Stimulated activated CD4-positive, alpha-beta T cell treated with anti-CD3 and anti-CD28 coated beads, Interleukin-2, amount 100 ng/mL, for 4 hours (primary cell): ENCODE results near the gene WDR93.

Experiments used
- DNase-seq: peaks from one replicate; pipeline ENCODE4 v3.0.0-alpha.2; 2020; ENCODE audit warnings: low read depth

WDR93 gene

GRCh38 chr15:89662893-89663626, 27.6 kb upstream of the WDR93 start:
- no peak for DNase-seq

GRCh38 chr15:89664441-89665350, 25.9 kb upstream of the WDR93 start:
- DNase-seq: no peak

DNA sequence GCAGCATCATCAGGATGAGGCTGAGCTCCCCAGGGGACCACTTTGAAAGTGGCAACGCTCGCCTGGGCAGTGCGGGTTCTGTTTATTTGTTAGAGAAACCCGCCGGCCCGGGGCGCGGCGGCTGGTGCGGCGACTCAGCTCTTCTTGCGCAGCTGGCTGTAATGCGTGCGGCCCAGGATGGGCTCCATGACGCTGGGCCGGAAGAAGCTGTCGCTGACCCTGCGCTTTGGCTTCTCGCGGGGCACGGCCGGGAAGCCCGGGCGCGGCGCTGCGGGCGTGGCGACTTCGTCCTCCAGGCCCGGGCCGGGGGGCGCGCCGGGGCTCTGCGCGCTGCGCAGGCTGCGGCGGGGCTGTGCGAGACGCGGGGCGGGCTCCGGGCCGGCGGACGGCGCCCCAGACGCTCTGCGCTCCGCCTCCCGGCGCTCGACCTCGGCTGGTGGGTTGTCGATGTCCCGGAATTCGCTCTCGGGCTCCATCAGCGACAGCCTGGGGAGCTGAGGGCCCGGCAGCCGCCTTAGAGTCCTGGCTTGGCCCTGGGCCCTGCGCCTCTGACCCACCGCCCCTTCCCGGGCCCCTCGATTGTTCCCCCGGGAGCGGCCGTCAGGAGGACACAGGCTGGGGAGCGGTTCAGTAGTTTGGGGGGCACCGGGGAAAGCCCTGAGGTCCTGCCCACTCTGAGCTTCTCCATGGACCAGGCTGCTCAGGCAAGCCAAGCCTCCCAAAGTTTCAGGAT, 25.0 kb upstream of the WDR93 start:
- DNase-seq: no peak

GRCh38 chr15:89666184-89666857, 24.3 kb upstream of the WDR93 start:
- DNase-seq: no peak

- no peak for DNase-seq
These were observed 23.5 kb upstream of the WDR93 start for GRCh38 chr15:89666858-89667705.

DNA sequence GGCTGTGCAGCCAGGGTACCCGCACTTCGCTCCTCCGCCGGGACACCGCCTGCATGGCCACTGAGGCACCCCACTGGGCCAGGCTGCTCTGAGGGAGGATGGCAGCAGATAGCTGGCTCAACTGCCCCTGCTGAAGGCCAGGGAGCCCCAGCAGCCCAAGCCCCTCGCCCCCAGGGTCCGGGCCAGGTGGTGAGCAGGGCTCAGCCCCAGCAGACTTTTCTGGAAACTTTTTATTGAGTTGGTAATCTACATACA, 23.0 kb upstream of the WDR93 start:
- DNase-seq: no peak

GRCh38 chr15:89668171-89668570, 22.4 kb upstream of the WDR93 start:
- no peak for DNase-seq

- no peak for DNase-seq
These were observed 21.2 kb upstream of the WDR93 start for GRCh38 chr15:89669309-89669865.

DNA sequence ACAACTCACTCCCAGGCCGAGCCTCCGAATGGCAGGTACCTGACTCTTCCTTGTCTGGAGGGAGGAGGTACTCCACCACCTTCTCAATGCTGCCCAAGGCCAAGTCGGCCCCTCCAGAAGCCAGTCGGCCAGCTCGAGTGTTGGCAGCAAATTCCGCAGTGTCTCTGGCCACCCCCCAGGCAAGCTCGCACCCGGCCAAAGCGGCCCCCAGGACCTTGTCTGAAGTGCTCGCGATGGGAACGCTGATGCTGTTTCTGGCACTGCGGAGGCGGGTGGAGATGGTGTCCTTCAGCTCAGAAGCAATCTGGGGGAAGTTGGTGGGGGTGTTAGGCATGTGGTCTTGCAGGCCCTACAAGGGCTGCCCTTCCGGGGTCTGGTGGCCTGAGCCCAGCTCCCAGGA, 20.7 kb upstream of the WDR93 start:
- DNase-seq: no peak

- no peak for DNase-seq
These were observed 19.5 kb upstream of the WDR93 start for GRCh38 chr15:89670971-89671560.

DNA sequence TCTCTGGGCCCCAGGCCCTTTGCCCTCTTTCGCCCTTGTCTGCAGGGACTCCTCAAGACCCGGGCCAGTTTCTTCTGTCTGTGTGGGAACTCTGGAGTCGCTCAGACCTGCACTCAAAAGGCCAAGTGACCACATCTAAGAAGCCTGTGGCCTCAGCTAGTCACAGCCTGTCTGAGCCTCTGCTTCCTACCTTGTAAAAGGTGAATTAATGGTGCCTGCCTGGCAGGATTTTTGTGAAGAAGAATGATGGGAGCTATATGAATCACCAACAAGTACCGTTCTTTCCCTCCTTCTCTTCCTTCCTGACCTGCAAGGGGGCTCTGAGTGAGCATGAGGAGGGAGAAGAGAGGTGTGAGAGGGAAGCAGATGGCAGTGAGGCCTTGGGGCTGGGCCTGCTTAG, 18.9 kb upstream of the WDR93 start:
- DNase-seq: no peak

- DNase-seq: no peak
These were observed 18.1 kb upstream of the WDR93 start for GRCh38 chr15:89672221-89673164.

DNA sequence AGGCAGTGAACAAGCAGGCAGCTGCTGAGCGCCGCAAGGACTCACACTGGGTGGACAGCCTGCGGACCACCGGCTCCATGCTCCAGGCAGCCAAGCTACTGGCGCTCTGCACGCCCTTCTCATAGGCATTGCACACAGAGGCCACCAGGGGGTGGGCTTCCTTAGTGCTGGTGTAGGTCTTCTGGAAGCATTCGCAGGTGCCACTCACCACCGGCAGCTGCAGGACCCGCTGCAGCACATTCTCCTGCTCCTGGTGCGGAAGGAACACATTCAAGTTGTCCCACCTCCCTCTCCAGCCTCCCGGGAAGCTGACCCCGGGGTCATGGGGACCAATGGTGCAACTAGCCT, 17.5 kb upstream of the WDR93 start:
- DNase-seq: no peak

- no peak for DNase-seq
These were observed 16.1 kb upstream of the WDR93 start for GRCh38 chr15:89674526-89674925.

GRCh38 chr15:89675606-89676005, 15.0 kb upstream of the WDR93 start:
- DNase-seq: no peak

GRCh38 chr15:89677381-89677780, 13.2 kb upstream of the WDR93 start:
- no peak for DNase-seq

GRCh38 chr15:89679212-89679611, 11.4 kb upstream of the WDR93 start, which contains the start of gene PLIN1:
PLIN1 (minus strand) TSS chr15:89679367; CDS start chr15:89677489, 1,878 bp downstream.
- DNase-seq: no peak

- DNase-seq: no peak
These were observed 10.2 kb upstream of the WDR93 start for GRCh38 chr15:89680282-89680873.

DNA sequence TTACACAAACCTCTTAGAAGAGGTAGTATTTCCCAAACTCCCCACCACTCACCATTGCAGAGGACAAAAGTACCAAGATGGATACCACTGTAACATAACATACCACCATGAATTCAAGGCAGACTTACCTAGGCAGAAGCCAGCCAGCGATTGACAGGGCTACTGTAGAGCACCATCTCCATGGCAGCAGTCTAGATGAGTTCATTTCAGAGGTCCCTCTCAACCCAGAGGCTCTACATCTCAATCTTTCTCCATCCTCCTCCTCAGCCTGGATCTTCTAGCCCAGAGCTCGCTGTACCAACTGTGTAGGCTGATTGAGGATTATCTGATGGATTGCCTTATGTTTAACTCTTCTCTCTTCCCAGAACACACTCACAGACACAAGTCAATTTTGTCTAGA, 9.5 kb upstream of the WDR93 start:
- DNase-seq: no peak
